Fibroblast of skin of left biceps (primary cell): ENCODE data around the gene TACC2.
"Not testable (repeated sequence)": the region's sequence is repeated elsewhere in the genome, so short reads cannot be mapped to it uniquely, and the experiment has no call there.

Experiments used
- DNase-seq, 2 experiments: peaks; one replicate each; pipeline ENCODE4 v3.0.0-alpha.2; 2013; ENCODE audit warnings: low read depth in 2 of 2

TACC2 gene

GRCh38 chr10:121988361-121989324 is at the start of gene TACC2:
Gene TACC2 (plus strand): TSS chr10:121989163. CDS start chr10:122021982, 32,819 bp downstream.
- DNase-seq = no peak

- no peak for DNase-seq
Observed at GRCh38 chr10:121941532-121941931, 47.4 kb upstream of the TACC2 start.

DNA sequence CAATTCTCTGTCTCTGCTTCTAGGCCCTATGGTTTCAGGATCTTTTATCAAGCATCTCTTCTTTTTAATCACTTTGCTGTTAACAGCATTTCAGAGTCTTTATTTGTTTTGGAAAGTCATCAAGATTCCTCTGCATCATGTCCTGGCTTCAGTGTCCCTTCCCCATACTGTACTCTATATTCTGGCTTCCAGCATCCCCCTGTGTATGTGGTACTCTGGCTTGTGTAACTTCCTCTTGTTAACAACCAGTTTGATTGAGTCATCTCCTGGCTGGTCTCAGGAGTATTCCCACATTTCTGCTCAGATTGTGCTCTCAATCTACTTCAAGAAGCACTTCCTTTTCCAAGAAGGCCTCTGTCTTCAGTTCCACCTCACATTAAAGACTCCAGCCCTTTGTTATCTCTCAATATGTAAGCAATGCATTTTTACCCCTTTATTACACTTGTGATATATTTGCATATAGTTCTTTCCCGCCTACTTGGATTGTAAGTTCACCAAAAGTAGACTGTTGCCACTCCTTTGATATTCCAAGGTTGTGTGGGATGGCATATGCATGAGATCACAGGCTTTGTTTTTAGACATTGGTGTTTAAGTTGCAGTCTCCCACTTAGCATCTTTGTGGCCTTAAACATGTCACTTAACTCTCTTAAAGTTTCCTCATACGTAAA is 46.1 kb upstream of the TACC2 start:
- DNase-seq = peak; percentile 90 to 91

- no peak for DNase-seq
Observed at GRCh38 chr10:121947343-121948330, 41.3 kb upstream of the TACC2 start.

DNA sequence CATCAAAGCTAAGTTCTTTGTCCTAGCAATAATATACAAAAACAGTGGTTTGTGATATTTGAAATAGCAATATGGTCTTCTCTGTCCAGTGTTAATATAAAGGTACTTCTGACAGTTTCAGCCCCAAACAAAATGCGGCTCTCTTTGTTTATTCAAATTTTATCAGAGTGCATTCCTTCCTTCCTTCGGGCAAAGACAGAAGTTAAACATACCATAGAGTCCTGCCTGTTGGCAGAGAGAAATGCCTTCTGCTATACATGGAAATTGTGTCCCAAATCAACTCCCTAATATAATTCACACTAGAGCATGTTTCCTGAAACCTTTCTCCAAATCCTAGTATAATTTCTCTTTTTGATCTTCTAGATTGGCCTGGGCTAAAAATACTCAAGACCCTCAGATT is 39.9 kb upstream of the TACC2 start:
- DNase-seq = no peak

- no peak for DNase-seq
Observed at GRCh38 chr10:121949451-121949850, 39.5 kb upstream of the TACC2 start.

GRCh38 chr10:121952226-121952625 is 36.7 kb upstream of the TACC2 start:
- no peak for DNase-seq

DNA sequence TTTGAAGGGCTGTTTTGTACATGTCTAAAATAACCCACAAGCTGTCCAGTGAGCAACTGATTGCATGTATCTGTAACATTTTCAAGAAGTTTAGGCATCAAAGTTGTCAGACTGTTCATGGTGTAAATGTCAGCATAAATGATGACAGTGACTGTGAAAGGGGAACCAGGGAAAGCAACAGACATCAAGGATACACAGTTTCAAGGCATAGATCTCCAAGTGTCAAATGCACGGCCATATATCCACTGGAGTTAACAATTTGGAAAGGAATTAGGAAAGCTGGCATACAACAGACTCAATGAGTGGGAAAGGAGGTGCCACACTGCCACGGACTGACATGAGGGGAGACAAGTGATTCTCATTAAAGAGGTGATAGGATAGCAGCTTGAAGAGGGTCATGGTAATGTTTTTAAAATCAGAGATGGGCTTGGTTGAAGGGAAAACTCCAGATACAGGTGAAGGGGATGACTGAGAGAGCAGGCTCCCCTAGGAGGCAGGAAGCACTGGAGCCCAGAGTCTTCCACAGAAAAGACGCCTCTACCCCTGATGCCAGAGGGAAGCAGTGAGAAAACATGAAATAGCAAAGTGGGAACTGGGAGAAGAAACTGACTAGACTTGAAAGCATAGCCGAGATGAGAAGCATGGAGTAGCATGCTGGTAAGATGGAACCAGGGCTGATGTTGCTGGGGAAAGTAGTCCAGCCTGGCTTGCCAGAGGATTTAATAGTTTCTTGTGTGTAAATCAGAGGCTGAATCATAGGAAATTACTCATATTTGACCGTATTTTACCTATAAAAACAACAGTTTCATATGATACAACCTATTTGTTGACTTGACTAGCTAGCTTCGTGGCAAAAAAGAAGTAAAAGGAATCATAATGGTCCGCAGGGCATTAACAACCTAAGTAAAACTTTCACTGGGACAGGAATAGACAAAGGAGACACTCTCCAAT is 32.6 kb upstream of the TACC2 start:
- no peak for DNase-seq

DNA sequence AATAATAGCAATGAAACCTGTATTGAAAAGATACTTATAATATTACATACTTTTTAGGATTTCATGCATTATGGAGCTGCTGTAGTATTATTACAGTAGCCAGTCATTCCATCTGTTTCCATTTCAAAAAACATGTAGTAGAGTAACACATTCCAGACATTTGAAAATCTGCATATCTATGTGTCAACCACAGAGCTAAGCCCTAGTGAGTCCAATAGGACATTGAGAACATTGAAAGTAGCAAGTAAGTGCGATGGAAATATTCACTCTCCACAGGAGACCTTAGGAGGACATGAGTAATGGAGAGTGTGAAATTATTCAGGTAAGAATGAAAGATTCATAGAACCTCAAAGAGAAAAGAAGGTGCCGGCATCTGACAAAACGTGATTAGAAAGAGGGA is 29.3 kb upstream of the TACC2 start:
- no peak for DNase-seq

- no peak for DNase-seq
Observed at GRCh38 chr10:121961456-121961855, 27.5 kb upstream of the TACC2 start.

DNA sequence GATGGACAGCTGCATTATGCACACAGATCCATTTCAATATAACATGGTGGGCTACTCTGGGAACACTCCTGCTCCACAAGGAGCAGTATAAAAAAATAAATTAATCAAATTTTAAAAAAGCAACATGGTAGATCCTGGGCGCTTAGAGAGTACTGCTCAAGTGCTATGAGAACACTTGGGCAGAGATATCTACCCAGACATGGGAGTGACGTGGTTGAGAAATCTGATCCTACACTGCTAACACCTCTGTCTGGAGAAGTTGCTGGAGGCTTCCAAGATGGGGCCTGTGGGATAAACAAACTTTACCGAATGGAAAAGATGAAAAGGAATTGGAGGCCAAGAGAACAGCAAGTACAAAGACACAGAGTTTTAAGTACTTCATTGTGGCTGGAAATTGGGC is 23.0 kb upstream of the TACC2 start:
- DNase-seq = no peak

GRCh38 chr10:121969086-121969485 is 19.9 kb upstream of the TACC2 start:
- DNase-seq = not testable (repeated sequence)

- DNase-seq = no peak
Observed at GRCh38 chr10:121974019-121974534, 14.9 kb upstream of the TACC2 start.

GRCh38 chr10:121974535-121975294 is 14.2 kb upstream of the TACC2 start, which contains the start of gene NSMCE4A:
Gene NSMCE4A (minus strand): TSS chr10:121975217. CDS start chr10:121975165, 52 bp downstream.
- DNase-seq = no peak

GRCh38 chr10:121975295-121976086 is 13.5 kb upstream of the TACC2 start:
- peak in 1 of 2 experiments; percentile 33 for DNase-seq

GRCh38 chr10:121976607-121977006 is 12.4 kb upstream of the TACC2 start:
- DNase-seq = no peak

DNA sequence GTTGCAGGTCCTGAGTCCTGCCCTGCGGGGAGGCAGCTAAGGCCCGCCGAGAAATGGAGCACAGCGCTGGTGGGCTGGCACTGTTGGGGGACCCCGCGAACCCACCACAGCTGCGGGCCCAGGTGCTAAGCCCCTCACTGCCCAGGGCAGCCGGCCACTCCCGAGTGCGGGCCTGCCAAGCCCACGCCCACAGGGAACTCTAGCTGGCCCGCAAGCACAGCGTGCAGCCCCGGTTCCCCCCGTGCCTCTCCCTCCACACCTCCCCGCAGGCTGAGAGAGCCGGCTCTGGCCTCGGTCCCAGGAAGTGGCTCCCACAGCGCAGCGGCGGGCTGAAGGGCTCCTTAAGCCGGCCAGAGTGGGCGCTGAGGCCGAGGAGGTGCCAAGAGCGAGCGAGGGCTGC is 10.5 kb upstream of the TACC2 start:
- DNase-seq = no peak

- no peak for DNase-seq
Observed at GRCh38 chr10:121981346-121981745, 7.6 kb upstream of the TACC2 start.

GRCh38 chr10:121983852-121984251 is 5.1 kb upstream of the TACC2 start:
- DNase-seq = no peak
